Measurements from ENCODE around the gene MED12.

MED12 gene

GRCh38 chrX:71107245-71107644, 11.2 kb upstream of the MED12 start:
- no peak for DNase-seq (ENCODE audit: low read depth)

GRCh38 chrX:71107762-71108360, 10.5 kb upstream of the MED12 start:
- DNase-seq (ENCODE audit: low read depth): no peak

GRCh38 chrX:71109051-71109450, 9.3 kb upstream of the MED12 start:
- no peak for DNase-seq (ENCODE audit: low read depth)

GRCh38 chrX:71111141-71111843, 7.1 kb upstream of the MED12 start, which contains the start of gene IL2RG:
TSS of gene IL2RG (minus strand) at chrX:71111577. CDS start at chrX:71111539, 38 bp downstream.
- peak; percentile 83 for DNase-seq (ENCODE audit: low read depth)

- DNase-seq (ENCODE audit: low read depth): no peak
Measured at GRCh38 chrX:71111921-71112431, 6.4 kb upstream of the MED12 start.

- DNase-seq (ENCODE audit: low read depth): no peak
Measured at GRCh38 chrX:71117358-71117757, 1.0 kb upstream of the MED12 start.

GRCh38 chrX:71118985-71119535, 664 bp downstream of the MED12 start:
- no peak for DNase-seq (ENCODE audit: low read depth)

GRCh38 chrX:71128166-71128833, 9.9 kb downstream of the MED12 start:
- no peak for DNase-seq (ENCODE audit: low read depth)

- peak; percentile 70 for DNase-seq (ENCODE audit: low read depth)
Measured at GRCh38 chrX:71128915-71129765, 10.7 kb downstream of the MED12 start.

GRCh38 chrX:71131510-71131909, 13.1 kb downstream of the MED12 start:
- no peak for DNase-seq (ENCODE audit: low read depth)

GRCh38 chrX:71140440-71140839, 22.0 kb downstream of the MED12 start:
- no peak for DNase-seq (ENCODE audit: low read depth)

- no peak for DNase-seq (ENCODE audit: low read depth)
Measured at GRCh38 chrX:71143508-71143907, 25.1 kb downstream of the MED12 start.

- no peak for DNase-seq (ENCODE audit: low read depth)
Measured at GRCh38 chrX:71144651-71145050, 26.3 kb downstream of the MED12 start, which contains the start of gene NLGN3. TSS of gene NLGN3 (plus strand) at chrX:71144841. CDS start at chrX:71147750, 2,909 bp downstream.

- no peak for DNase-seq (ENCODE audit: low read depth)
Measured at GRCh38 chrX:71147496-71148277, 29.3 kb downstream of the MED12 start.

GRCh38 chrX:71148278-71148663, 29.9 kb downstream of the MED12 start:
- no peak for DNase-seq (ENCODE audit: low read depth)

- DNase-seq (ENCODE audit: low read depth): no peak
Measured at GRCh38 chrX:71151366-71151765, 33.0 kb downstream of the MED12 start.

GRCh38 chrX:71154196-71154595, 35.8 kb downstream of the MED12 start:
- DNase-seq (ENCODE audit: low read depth): no peak

- no peak for DNase-seq (ENCODE audit: low read depth)
Measured at GRCh38 chrX:71154641-71155040, 36.2 kb downstream of the MED12 start.

- DNase-seq (ENCODE audit: low read depth): no peak
Measured at GRCh38 chrX:71158603-71159002, 40.2 kb downstream of the MED12 start.

GRCh38 chrX:71159335-71159734, 40.9 kb downstream of the MED12 start:
- DNase-seq (ENCODE audit: low read depth): no peak

- no peak for DNase-seq (ENCODE audit: low read depth)
Measured at GRCh38 chrX:71160475-71160874, 42.1 kb downstream of the MED12 start.

Data from T follicular helper cell (primary cell).